Hepatocyte (in vitro differentiated cells): ENCODE results near the gene THRAP3. TPM values are rescaled to one million over a fixed set of nuclear protein-coding genes. Genes with fewer than 3 reads are reported as not detected.
"Not testable (repeated sequence)": the region's sequence is repeated elsewhere in the genome, so short reads cannot be mapped to it uniquely, and the experiment has no call there.

ENCODE experiments used
- DNase-seq: peaks from one replicate; pipeline ENCODE4 v3.0.0-alpha.2; 2016; ENCODE audit warnings: low spot score
- H2AFZ ChIP-seq: fragments of 200-600 bp; sonication (generic); 2 replicates; pipeline ENCODE4 v1.6.0; 2016; ENCODE audit warnings: antibody characterized with exemption, mild to moderate bottlenecking
- H3K27ac ChIP-seq: fragments of 200-600 bp; sonication (generic); 2 replicates; pipeline ENCODE4 v1.5.1; 2016; ENCODE audit warnings: mild to moderate bottlenecking
- H3K27me3 ChIP-seq: fragments of 200-600 bp; sonication (generic); 2 replicates; pipeline ENCODE4 v1.6.1; 2016
- H3K36me3 ChIP-seq: fragments of 200-600 bp; sonication (generic); replicated peaks from 2 replicates; pipeline ENCODE4 v1.5.1; 2016; ENCODE audit warnings: low read depth; ENCODE audit not compliant: insufficient read depth
- H3K4me1 ChIP-seq: fragments of 200-600 bp; sonication (generic); 2 replicates; pipeline ENCODE4 v1.5.1; 2016; ENCODE audit warnings: mild to moderate bottlenecking, moderate library complexity; ENCODE audit not compliant: insufficient read depth
- H3K4me2 ChIP-seq: fragments of 200-600 bp; sonication (generic); 2 replicates; pipeline ENCODE4 v1.6.0; 2016
- H3K4me3 ChIP-seq: fragments of 200-600 bp; sonication (generic); 2 replicates; pipeline ENCODE4 v1.5.1; 2016; ENCODE audit warnings: mild to moderate bottlenecking
- H3K79me2 ChIP-seq: fragments of 200-600 bp; sonication (generic); 2 replicates; pipeline ENCODE4 v1.6.0; 2017; ENCODE audit warnings: mild to moderate bottlenecking
- H3K9me2 ChIP-seq: fragments of 200-600 bp; sonication (generic); replicated peaks from 2 replicates; pipeline ENCODE4 v1.6.0; 2017; ENCODE audit warnings: mild to moderate bottlenecking; ENCODE audit not compliant: insufficient read depth
- H3K9me3 ChIP-seq: fragments of 200-600 bp; sonication (generic); 2 replicates; pipeline ENCODE4 v1.5.1; 2016; ENCODE audit warnings: low read depth, mild to moderate bottlenecking
- H4K20me1 ChIP-seq: fragments of 200-600 bp; sonication (generic); 2 replicates; pipeline ENCODE4 v1.6.0; 2016; ENCODE audit warnings: mild to moderate bottlenecking; ENCODE audit not compliant: insufficient read depth, poor library complexity, severe bottlenecking
- CTCF ChIP-seq: fragments of 200-600 bp; sonication (generic); IDR thresholded peaks from 2 replicates; pipeline ENCODE4 v1.5.1; 2016; ENCODE audit warnings: antibody characterized with exemption, mild to moderate bottlenecking; ENCODE audit not compliant: poor library complexity
- EZH2 ChIP-seq: fragments of 200-600 bp; sonication (generic); IDR thresholded peaks from 2 replicates; pipeline ENCODE4 v1.6.1; 2016; ENCODE audit warnings: antibody characterized with exemption, mild to moderate bottlenecking, borderline replicate concordance
- EZH2phosphoT487 ChIP-seq: fragments of 200-600 bp; sonication (generic); IDR thresholded peaks from one replicate; pipeline ENCODE4 v1.6.1; 2018; ENCODE audit warnings: antibody characterized with exemption, mild to moderate bottlenecking, low read depth, moderate library complexity; ENCODE audit not compliant: unreplicated experiment, severe bottlenecking
- WGBS: methylation state at CpG from one replicate; pipeline ENCODE4 v1.1.6; 2016; ENCODE audit warnings: low lambda C conversion rate; ENCODE audit errors: missing lambda C conversion rate; 5-methylcytosine and 5-hydroxymethylcytosine counted together
- polyA plus RNA-seq: library from polyadenylated mRNA; unstranded; fragments of >200 nt; fragmentation: Nextera tagmentation; extraction: Ambion mirVana; gene quantifications from 2 replicates; pipeline ENCODE4 v1.2.1, GENCODE V29; 2016
- total RNA-seq: library from RNA; depleted of rRNA; stranded (reverse); fragments of >200 nt; gene quantifications from 2 replicates; pipeline ENCODE4 v1.2.3, GENCODE V29; 2014

Gene THRAP3
- total and polyA plus RNA-seq, 2 experiments from 2014 or later, result 45.8 to 82.7 TPM

GRCh38 chr1:36247538-36247937, 23.3 kb downstream of the THRAP3 start:
- H3K9me3 ChIP-seq, result no peaks in the 10 kb centered on the region
- peaks cover 95% of the 10 kb centered on the region for H3K79me2 ChIP-seq
- no peak for DNase-seq
- H3K9me2 ChIP-seq, result no peaks in the 10 kb centered on the region
- no peaks in the 10 kb centered on the region for H3K27me3 ChIP-seq
- H3K4me2 ChIP-seq, result no peak overlapping the region
- peaks cover 89% of the 10 kb centered on the region for H4K20me1 ChIP-seq
- peak overlapping the region; percentile 51 for H3K27ac ChIP-seq
- H3K36me3 ChIP-seq, result no peaks in the 10 kb centered on the region
- no peak overlapping the region for H2AFZ ChIP-seq
- WGBS, result 97% methylated on average over 2 of the region's 3 CpGs
- no peak for TF ChIP-seq CTCF
- no peak for TF ChIP-seq EZH2phosphoT487
- TF ChIP-seq EZH2, result no peak
- no peak overlapping the region for H3K4me3 ChIP-seq
- no peaks in the 10 kb centered on the region for H3K4me1 ChIP-seq

- peak; percentile 61 for DNase-seq
- Histone ChIP-seq H3K36me3 (no peaks in the 10 kb centered on the region), H3K4me2 (no peak overlapping the region), H3K4me3 (no peak overlapping the region), H3K4me1 (no peaks in the 10 kb centered on the region), H2AFZ (no peak overlapping the region), H3K9me3 (no peaks in the 10 kb centered on the region), H3K27ac (peak overlapping the region; percentile 51), H3K79me2 (peaks cover 98% of the 10 kb centered on the region), H3K9me2 (no peaks in the 10 kb centered on the region), H4K20me1 (peaks cover 92% of the 10 kb centered on the region), H3K27me3 (no peaks in the 10 kb centered on the region)
- TF ChIP-seq EZH2, result no peak
- TF ChIP-seq CTCF, result no peak
- no peak for TF ChIP-seq EZH2phosphoT487
- 56% methylated on average over 4 of the region's 4 CpGs for WGBS
Measured at GRCh38 chr1:36248250-36248894, 24.1 kb downstream of the THRAP3 start.

- TF ChIP-seq EZH2phosphoT487, result no peak
- TF ChIP-seq CTCF, result no peak
- no peak for TF ChIP-seq EZH2
- DNase-seq, result no peak
- peaks cover 94% of the 10 kb centered on the region for H4K20me1 ChIP-seq
- no peak overlapping the region for H3K4me3 ChIP-seq
- peaks cover 12% of the 10 kb centered on the region for H3K4me1 ChIP-seq
- H3K9me3 ChIP-seq, result no peaks in the 10 kb centered on the region
- no peaks in the 10 kb centered on the region for H3K27me3 ChIP-seq
- H3K9me2 ChIP-seq, result no peaks in the 10 kb centered on the region
- no peak overlapping the region for H3K4me2 ChIP-seq
- H3K36me3 ChIP-seq, result no peaks in the 10 kb centered on the region
- H3K27ac ChIP-seq, result peak overlapping the region; percentile 8
- H3K79me2 ChIP-seq, result peaks cover 99% of the 10 kb centered on the region
- 88% methylated on average over 9 of the region's 9 CpGs for WGBS
- no peak overlapping the region for H2AFZ ChIP-seq
Measured at GRCh38 chr1:36251794-36252481, 27.7 kb downstream of the THRAP3 start.

GRCh38 chr1:36252482-36252824, 28.2 kb downstream of the THRAP3 start:
- peaks cover 17% of the 10 kb centered on the region for H3K4me1 ChIP-seq
- peaks cover 94% of the 10 kb centered on the region for H4K20me1 ChIP-seq

More at GRCh38 chr1:36252482-36252824, 28.2 kb downstream of the THRAP3 start:
- H3K27me3 ChIP-seq, H3K9me2 ChIP-seq, H3K27ac ChIP-seq, H3K4me3 ChIP-seq, H2AFZ ChIP-seq, H3K4me2 ChIP-seq, H3K36me3 ChIP-seq, H3K9me3 ChIP-seq, DNase-seq: not testable (repeated sequence)
- H3K79me2 ChIP-seq, result peaks cover 99% of the 10 kb centered on the region
- 93% methylated on average over 6 of the region's 6 CpGs for WGBS
